Keratinocyte (primary cell): ENCODE data around the gene TNS4. TPM values are rescaled to one million over a fixed set of nuclear protein-coding genes. Genes with fewer than 3 reads are reported as not detected.

Source experiments
- DNase-seq: peaks from one replicate; pipeline ENCODE4 v3.0.0-alpha.2; 2011; ENCODE audit warnings: low read depth, missing footprints, low spot score
- FAIRE-seq: peaks from 2 replicates; lab custom pipeline; 2011; peaks lifted over from hg19 to GRCh38; lab: Jason Lieb, UNC
- H2AFZ ChIP-seq: 2 replicates; pipeline ENCODE4 v1.6.0; 2012; ENCODE audit warnings: low read length, control low read depth, inconsistent platforms; ENCODE audit not compliant: control insufficient read depth
- H3K27ac ChIP-seq: 2 replicates; pipeline ENCODE4 v1.5.1; 2011; ENCODE audit warnings: low read length; ENCODE audit not compliant: control insufficient read depth, insufficient read depth
- H3K27me3 ChIP-seq: 3 replicates; pipeline ENCODE4 v1.6.0; 2011; ENCODE audit warnings: low read length; ENCODE audit not compliant: control insufficient read depth, insufficient read depth; ENCODE audit errors: extremely low read depth
- H3K36me3 ChIP-seq, 2 experiments: 2 replicates in 1 of 2; 3 replicates in 1 of 2; pipeline ENCODE4 v1.5.1; 2011; ENCODE audit warnings: low read length in 2 of 2, mild to moderate bottlenecking in 1 of 2; ENCODE audit not compliant: control insufficient read depth in 2 of 2, insufficient read depth in 2 of 2; ENCODE audit errors: extremely low read depth in 1 of 2
- H3K4me1 ChIP-seq: 3 replicates; pipeline ENCODE4 v1.5.1; 2011; ENCODE audit warnings: low read length; ENCODE audit not compliant: control insufficient read depth, insufficient read depth; ENCODE audit errors: extremely low read depth
- H3K4me2 ChIP-seq: 3 replicates; pipeline ENCODE4 v1.6.0; 2011; ENCODE audit warnings: low read depth, low read length; ENCODE audit not compliant: control insufficient read depth, insufficient read depth; ENCODE audit errors: extremely low read depth
- H3K4me3 ChIP-seq, 3 experiments: fragments of 200-600 bp in 1 of 3; sonication (generic) in 1 of 3; 2 replicates in 2 of 3; 3 replicates in 1 of 3; pipeline ENCODE4 v1.5.1; 2011 to 2016; ENCODE audit warnings: low read length in 3 of 3, mild to moderate bottlenecking in 3 of 3, control low read depth in 2 of 3, inconsistent platforms in 1 of 3, low read depth in 1 of 3, mixed read lengths in 1 of 3, mixed run types in 1 of 3, moderate library complexity in 1 of 3; ENCODE audit not compliant: control insufficient read depth in 2 of 3, insufficient read depth in 2 of 3; ENCODE audit errors: extremely low read depth in 1 of 3
- H3K79me2 ChIP-seq: 2 replicates; pipeline ENCODE4 v1.6.0; 2012; ENCODE audit warnings: low read length; ENCODE audit not compliant: control insufficient read depth, insufficient read depth
- H3K9ac ChIP-seq: 3 replicates; pipeline ENCODE4 v1.6.0; 2011; ENCODE audit warnings: low read length; ENCODE audit not compliant: control insufficient read depth, insufficient read depth; ENCODE audit errors: extremely low read depth
- H3K9me1 ChIP-seq: 3 replicates; pipeline ENCODE4 v1.6.0; 2011; ENCODE audit warnings: low read length; ENCODE audit not compliant: control insufficient read depth, insufficient read depth; ENCODE audit errors: extremely low read depth
- H3K9me3 ChIP-seq: 2 replicates; pipeline ENCODE4 v1.5.1; 2012; ENCODE audit warnings: low read depth, low read length; ENCODE audit not compliant: control insufficient read depth
- H4K20me1 ChIP-seq: 3 replicates; pipeline ENCODE4 v1.6.0; 2011; ENCODE audit warnings: low read length; ENCODE audit not compliant: control insufficient read depth, insufficient read depth; ENCODE audit errors: extremely low read depth
- EZH2 ChIP-seq: IDR thresholded peaks from one replicate; pipeline ENCODE4 v1.6.1; 2012; ENCODE audit warnings: inconsistent platforms, mild to moderate bottlenecking, low read length, moderate library complexity
- dilution Hi-C: fragments of 300-500 bp; cut with MboI; formaldehyde crosslinking; loops from one replicate; pipeline ENCODE4 v1.7.0; 2020; ENCODE audit warnings: low sequenced_read_pairs; ENCODE audit not compliant: extremely low pct_ligation_motif_present
- polyA plus RNA-seq, 5 experiments: library from polyadenylated mRNA; depleted of rRNA in 3 of 5; stranded (reverse) in 3 of 5; stranded (forward) in 1 of 5; unstranded in 1 of 5; fragments of >200 nt; gene quantifications; 1 replicate in 1 of 5; 2 replicates in 3 of 5; 3 replicates in 1 of 5; pipeline versions ENCODE4 v1.2.1 to v1.2.3, GENCODE V29; 2011 to 2012; ENCODE audit warnings: missing spikeins in 2 of 5, low read depth in 1 of 5, low replicate concordance in 1 of 5
- TF ChIP-seq, protein P1 (sequence below), 3 experiments: IDR thresholded peaks in 1 of 3; conservative IDR thresholded peaks in 1 of 3; optimal IDR thresholded peaks in 1 of 3; 2 replicates in 2 of 3; 3 replicates in 1 of 3; pipeline versions ENCODE3 to v1.5.1; 2011; ENCODE audit warnings: low read length in 3 of 3, mild to moderate bottlenecking in 3 of 3, moderate library complexity in 2 of 3, control low read depth in 1 of 3, inconsistent platforms in 1 of 3; ENCODE audit not compliant: insufficient read depth in 2 of 3; ENCODE audit errors: extremely low read depth in 1 of 3

TNS4 gene
- polyA plus RNA-seq, 1 donor (not counting 4 experiments of a cell fraction or from before 2014, with no cell fraction given), result 160 TPM

DNA sequence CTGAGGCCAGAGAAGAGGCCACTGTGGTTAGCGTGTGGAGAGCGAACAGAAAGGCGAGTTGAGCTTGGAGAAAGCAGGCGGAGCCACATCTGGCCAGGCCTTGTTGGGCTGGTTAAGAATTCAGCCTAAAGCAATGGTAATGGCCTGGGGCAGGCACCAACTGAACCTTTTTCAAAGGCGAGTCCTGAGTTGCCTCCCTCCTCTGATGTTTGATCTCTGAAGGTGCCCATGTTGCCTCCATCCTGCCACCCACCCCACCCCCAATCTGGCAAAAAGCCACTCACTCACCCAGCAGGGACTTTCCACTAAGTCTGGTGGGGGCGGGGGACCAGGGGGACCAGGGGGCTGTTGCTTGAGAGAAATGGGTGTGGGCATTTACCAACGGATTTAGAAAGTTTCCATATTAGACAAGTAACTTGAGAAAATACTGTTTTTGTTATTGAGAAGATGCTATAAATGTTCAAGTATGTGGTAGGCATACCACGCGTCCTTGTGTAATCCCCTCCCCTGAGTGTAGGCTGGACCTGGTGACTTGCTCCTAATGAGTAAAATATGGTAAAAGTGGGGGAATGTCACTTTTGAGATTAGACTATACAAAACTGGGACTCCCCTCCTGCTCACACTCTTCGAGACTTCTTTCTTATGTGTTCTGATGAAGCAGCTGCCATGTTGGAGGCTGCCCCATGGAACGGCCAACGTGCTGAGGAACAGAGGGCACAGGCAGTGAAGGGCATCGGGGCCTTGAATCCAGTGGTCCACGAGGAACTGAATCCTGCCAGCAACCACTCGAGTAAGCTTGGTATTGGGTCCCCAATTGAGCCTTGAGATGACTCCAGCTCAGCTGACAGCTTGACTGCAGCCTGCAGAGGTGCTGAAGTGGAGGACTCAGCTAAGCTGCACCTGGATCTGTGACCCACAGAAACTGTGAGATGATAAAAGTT is 29.9 kb upstream of the TNS4 start:
- DNase-seq (no peak), FAIRE-seq (peak; percentile 66)
- Histone ChIP-seq H3K79me2 (no peaks in the 10 kb centered on the region), H3K9me1 (no peaks in the 10 kb centered on the region), H3K27me3 (no peaks in the 10 kb centered on the region), H2AFZ (no peak overlapping the region), H3K4me3 (no peak overlapping the region), H3K27ac (peak overlapping the region; percentile 68), H3K36me3 (peaks cover 2% of the 10 kb centered on the region in 2 experiments), H3K9me3 (no peaks in the 10 kb centered on the region), H4K20me1 (no peaks in the 10 kb centered on the region), H3K4me1 (peaks cover 56% of the 10 kb centered on the region), H3K4me2 (no peak overlapping the region), H3K9ac (peak overlapping the region; percentile 26)
- dilution Hi-C loops, result no loop called here
- TF ChIP-seq EZH2, result no peak
- TF ChIP-seq, protein P1, sequence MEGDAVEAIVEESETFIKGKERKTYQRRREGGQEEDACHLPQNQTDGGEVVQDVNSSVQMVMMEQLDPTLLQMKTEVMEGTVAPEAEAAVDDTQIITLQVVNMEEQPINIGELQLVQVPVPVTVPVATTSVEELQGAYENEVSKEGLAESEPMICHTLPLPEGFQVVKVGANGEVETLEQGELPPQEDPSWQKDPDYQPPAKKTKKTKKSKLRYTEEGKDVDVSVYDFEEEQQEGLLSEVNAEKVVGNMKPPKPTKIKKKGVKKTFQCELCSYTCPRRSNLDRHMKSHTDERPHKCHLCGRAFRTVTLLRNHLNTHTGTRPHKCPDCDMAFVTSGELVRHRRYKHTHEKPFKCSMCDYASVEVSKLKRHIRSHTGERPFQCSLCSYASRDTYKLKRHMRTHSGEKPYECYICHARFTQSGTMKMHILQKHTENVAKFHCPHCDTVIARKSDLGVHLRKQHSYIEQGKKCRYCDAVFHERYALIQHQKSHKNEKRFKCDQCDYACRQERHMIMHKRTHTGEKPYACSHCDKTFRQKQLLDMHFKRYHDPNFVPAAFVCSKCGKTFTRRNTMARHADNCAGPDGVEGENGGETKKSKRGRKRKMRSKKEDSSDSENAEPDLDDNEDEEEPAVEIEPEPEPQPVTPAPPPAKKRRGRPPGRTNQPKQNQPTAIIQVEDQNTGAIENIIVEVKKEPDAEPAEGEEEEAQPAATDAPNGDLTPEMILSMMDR (optimal IDR thresholded peaks at IDR 0.05 in 1 of 3, IDR thresholded peaks at IDR 0.05 in 1 of 3, conservative IDR thresholded peaks at IDR 0.05 in 1 of 3; ENCODE audit: extremely low read depth in 1 of 3, insufficient read depth in 2 of 3, low read length in 3 of 3), result no peak

DNA sequence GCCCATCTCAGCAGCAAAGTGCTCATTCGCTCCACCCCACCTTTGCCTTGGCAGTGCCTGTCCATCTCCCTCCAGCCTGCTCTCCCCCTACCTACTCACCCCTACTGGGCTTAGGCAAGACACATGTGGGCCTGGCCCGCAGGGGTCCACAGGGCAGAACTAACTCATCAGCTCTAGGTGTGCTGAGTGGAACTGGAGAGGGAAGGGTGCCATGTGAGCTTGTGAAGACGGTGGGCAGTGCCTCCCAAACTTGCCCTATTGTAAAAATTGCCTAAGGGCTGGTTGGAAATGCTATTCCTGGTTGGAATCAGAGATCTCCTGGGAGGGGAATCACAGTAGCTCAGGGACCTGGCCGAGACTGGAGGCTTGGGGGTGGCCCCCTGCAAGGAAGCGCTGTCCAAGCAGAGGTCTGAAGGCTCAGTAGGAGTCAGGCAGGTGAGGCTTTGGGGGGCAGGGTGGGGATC is 29.1 kb upstream of the TNS4 start:
- Histone ChIP-seq H3K9me3 (no peaks in the 10 kb centered on the region), H3K36me3 (peaks cover 2 to 3% of the 10 kb centered on the region in 2 experiments), H3K4me2 (peak overlapping the region; percentile 1), H3K79me2 (no peaks in the 10 kb centered on the region), H3K4me3 (peak overlapping the region in 1 of 3 experiments; percentile 7), H4K20me1 (no peaks in the 10 kb centered on the region), H3K9me1 (no peaks in the 10 kb centered on the region), H3K27ac (peak overlapping the region; percentile 68), H3K4me1 (peaks cover 54% of the 10 kb centered on the region), H3K9ac (peak overlapping the region; percentile 26), H3K27me3 (no peaks in the 10 kb centered on the region), H2AFZ (no peak overlapping the region)
- dilution Hi-C loops, result no loop called here
- no peak for TF ChIP-seq EZH2
- TF ChIP-seq, protein P1 (optimal IDR thresholded peaks at IDR 0.05 in 1 of 3, IDR thresholded peaks at IDR 0.05 in 1 of 3, conservative IDR thresholded peaks at IDR 0.05 in 1 of 3; ENCODE audit: extremely low read depth in 1 of 3, insufficient read depth in 2 of 3, low read length in 3 of 3), result no peak
- no peak for FAIRE-seq
- no peak for DNase-seq
